Activated CD4-positive, alpha-beta T cell treated with anti-CD3 and anti-CD28 coated beads for 24 hours (primary cell): ENCODE data around the gene RBBP8.

Experiments used
- DNase-seq, 2 donors: peaks; one replicate each; pipeline ENCODE4 v3.0.0-alpha.2; 2020; ENCODE audit warnings: low read depth in 2 of 2

The RBBP8 gene

DNA sequence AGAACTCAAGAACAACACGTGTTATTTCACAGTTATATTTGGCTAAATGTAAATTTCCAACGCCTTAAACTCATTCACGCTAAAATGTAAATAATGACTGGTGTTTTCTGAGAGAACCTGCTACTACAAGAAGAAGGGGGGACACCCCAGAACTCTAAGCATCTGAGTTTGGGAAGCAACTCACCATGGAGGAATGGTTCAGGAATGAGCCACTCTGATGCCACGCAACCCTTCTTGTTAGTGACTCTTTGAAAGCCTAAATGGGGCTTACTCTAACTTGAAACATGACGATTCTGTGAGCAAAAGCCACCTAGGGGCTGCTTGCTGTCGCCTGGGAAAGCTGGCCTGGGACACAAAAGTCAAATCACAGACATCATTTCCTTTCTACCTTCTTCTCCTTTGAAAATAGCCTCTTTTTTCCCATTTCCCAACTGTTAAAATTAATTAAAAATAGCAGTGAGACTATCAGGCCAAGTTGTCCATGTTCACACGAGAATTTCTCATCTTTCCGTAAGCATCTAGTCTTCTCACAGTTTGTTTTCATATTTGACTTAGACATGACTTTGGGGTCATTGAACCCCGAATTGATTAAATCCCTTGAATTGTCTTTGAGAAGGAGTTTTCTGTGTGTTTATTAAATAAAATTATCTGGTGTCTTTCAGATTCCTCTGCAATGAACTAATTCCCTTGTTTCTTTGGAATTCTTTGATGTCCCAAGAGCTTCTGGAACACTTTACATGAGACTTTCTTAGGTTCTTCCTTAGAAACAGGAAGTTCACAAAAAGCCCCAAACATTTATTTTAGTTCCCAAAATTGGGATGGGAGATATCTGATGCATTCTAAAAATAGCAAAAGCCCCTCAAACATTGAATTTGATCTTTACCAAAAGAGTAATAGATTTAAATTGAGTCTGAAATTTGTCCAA, 126.7 kb downstream of the RBBP8 start:
- no peak for DNase-seq

DNA sequence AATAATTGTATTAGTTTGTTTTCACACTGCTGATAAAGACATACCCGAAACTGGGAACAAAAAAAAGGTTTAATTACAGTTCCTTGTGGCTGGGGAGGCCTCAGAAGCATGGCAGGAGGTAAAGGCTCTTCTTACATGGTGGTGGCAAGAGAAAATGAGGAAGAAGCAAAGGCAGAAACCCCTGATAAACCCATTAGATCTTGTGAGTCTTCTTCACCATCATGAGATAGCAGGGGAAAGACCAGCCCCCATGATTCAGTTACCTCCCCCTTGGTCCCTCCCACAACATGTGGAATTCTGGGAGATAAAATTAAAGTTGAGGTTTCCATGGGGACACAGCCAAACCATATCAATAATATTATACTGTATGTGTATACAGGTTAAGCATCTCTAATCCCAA, 128.9 kb downstream of the RBBP8 start:
- DNase-seq, result no peak

GRCh38 chr18:23063502-23063901, 130.4 kb downstream of the RBBP8 start:
- DNase-seq, result no peak

- no peak for DNase-seq
These were observed 132.2 kb downstream of the RBBP8 start for GRCh38 chr18:23065234-23065806.

GRCh38 chr18:23066060-23066459, 132.9 kb downstream of the RBBP8 start:
- no peak for DNase-seq

- no peak for DNase-seq
These were observed 133.4 kb downstream of the RBBP8 start for GRCh38 chr18:23066504-23067039.

DNA sequence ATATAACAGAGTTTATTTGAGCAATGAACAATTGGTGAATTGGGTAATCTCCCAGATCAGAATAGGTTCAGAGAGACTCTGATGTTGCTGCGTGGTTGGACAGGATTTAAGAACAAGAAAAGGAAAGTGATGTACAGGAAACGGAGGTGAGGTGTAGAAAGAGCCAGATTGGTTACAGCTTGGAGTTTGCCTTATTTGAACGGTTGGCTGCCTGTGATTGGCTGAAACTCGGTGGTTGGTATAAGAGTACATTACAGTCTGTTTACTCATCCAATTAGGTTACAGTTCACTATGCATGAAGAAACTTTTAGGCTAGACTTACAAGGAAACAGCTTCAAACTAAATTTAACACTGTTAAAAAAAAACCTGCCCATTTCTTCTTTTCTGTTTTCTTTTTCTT, 134.1 kb downstream of the RBBP8 start:
- DNase-seq, result no peak

GRCh38 chr18:23068011-23068410, 134.9 kb downstream of the RBBP8 start:
- DNase-seq, result no peak

DNA sequence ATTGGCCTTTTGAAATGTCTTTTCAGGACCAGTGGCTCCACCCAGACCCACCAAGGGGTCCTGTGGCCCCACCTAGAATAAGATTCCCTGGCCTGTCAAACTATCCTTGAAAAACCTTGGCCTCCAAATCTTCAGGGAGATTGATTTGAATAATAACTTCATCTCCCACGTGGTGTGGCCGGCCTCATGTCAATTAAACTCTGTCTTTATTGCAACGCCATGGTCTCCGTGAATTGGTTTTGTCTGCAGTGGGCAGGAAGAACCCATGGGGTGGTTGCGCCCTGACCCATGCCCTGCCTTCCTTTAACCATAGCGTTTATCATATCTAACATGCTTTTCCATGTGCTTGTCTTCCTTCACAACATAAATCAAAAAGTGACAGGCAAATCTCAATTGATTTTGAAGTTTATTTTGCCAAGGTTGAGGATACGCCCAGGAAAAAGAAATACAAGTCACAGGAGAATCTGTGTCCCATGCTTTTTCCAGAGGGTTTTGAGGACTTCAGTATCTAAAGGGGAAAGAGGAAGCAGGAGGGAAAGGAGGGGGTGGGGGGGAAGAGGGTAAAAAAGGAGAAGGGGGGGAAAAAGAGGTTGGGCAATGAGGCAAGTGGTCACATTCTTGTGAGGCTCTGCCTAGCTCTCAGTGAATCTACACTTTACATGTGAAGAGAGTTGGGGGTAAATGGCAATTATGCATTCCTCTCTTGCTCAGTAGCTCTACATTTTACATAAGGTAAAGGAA, 135.6 kb downstream of the RBBP8 start:
- DNase-seq, result no peak

DNA sequence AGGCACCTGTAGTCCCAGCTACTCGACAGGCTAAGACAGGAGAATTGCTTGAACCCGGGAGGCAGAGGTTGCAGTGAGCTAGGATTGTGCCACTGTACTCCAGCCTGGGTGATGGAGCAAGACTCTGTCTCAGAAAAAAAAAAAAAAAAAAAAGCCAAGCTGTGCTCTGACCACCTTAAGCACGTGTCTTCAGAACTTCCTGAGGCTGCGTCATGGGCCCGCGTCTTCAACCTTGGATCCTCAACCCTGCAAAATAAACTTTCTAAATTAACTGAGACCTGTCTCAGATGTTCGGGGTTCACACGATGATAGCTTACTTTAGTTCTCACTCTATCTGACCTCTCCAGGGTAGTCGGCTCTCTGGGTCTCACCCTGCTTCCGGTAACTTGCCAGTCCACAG, 136.4 kb downstream of the RBBP8 start:
- DNase-seq, result no peak

GRCh38 chr18:23069898-23070297, 136.8 kb downstream of the RBBP8 start:
- DNase-seq, result no peak

DNA sequence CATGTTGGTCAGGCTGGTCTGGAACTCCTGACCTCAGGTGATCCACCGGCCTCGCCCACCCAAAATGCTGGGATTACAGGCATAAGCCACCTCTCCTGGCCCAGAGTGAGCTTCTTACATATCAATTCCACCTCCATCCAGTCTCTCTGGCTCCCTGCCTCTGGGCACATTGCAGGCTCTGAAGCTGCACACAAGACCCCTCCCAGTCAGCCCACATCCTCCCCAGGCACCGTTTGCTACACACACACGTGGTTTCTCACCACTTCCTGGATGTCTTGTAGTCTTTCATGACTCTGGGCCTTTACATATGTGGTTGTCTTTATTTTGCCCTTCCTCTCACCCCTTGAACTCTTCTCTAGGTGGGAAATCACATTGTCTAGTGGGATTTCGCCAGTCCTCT, 138.2 kb downstream of the RBBP8 start:
- peak; percentile 36 to 38 for DNase-seq

DNA sequence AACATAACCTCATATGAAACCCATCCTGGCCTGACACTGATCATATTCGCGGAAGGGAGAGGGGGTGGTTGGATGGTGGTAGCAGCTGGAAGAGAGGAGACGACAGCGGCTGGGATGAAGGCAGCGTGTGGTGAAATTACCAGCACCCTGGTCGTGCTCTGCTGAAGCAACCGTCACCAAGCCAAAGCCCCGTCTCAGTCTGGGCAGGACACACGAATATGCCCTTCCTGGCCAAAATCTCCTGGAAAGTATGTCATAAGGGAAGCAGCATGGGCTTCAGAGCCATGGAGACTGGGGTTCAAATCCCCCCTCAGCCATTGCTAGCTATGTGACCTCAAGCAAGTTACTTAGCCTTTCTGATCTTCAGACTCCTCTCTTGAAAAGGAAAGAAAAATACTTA, 139.0 kb downstream of the RBBP8 start:
- DNase-seq, result no peak

DNA sequence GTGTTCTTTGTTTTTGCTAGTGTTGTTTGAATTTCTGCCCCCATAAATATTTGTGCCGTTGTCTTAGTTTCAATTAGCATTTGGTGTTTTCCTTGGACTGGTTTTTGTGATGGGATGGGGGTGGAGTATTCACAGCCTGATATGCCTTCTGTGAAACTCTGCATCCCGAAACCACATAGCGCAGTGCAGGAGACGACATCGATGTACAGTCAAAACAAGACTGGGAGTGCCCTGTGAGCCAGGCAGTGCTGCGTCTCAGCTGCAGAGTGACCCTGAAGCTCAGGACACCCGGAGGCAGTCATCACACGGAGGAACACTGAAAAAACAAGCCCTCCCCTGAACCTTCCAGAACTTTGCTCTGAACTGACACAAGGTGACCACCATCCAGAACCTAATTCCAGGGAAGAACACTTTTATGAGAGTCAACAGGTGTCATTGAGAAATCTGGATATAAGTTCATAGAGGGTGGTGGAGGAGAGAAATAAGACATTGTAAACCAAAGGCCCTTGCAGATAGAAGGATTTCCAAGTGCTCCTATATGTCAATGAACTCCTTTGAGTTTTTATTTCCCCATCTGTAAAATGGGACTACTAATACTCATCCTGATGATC, 141.0 kb downstream of the RBBP8 start:
- DNase-seq, result no peak
